ENCODE results near the gene ATXN2L. TPM values are rescaled to one million over a fixed set of nuclear protein-coding genes. Genes with fewer than 3 reads are reported as not detected.
A peak's percentile ranks its signal among the peaks of the same experiment; 100 is the strongest.

Gene ATXN2L
- total RNA-seq, 1 donor from 2014 or later: 43.9 TPM

DNA sequence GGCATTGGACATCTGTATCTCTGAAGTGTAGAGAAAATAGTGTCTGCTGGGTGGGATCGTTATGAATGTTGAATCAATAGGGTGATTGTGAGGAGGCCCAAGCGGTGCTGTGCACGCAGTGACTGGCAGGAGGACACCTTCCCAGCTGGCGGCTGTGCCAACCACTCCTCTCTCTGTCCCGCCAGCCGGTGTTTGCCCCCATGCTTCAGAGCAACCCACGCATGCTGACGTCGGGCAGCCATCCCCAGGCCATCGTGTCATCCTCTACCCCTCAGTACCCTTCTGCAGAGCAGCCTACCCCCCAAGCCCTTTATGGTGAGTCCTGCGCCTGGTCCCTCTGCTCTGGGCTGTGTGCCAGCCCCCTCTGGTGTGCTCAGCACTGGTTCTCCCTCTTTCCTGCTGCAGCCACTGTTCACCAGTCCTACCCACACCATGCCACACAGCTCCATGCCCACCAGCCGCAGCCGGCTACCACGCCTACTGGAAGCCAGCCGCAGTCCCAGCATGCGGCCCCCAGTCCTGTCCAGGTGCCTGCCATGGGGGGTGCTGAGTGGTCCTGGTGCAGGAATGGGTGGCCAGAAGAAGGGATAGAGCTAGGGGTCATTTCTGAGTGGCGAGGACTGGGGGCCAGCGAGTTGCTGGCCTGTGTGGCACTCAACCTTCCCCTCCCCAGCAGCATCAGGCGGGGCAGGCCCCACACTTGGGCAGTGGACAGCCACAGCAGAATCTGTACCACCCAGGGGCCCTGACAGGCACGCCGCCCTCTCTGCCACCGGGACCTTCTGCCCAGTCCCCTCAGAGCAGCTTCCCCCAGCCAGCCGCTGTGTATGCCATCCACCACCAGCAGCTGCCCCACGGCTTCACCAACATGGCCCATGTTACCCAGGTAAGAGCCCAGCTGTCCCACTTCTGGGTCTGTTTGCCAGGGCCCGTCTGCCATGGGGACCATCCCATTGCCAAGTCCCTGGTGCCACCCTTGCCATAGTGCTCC is 12.4 kb downstream of the ATXN2L start:
- DNase-seq (no peak), ATAC-seq (ENCODE audit: poor library complexity) (peak; percentile 8)
- intact Hi-C loops (cut with DNase I): no loop called here

DNA sequence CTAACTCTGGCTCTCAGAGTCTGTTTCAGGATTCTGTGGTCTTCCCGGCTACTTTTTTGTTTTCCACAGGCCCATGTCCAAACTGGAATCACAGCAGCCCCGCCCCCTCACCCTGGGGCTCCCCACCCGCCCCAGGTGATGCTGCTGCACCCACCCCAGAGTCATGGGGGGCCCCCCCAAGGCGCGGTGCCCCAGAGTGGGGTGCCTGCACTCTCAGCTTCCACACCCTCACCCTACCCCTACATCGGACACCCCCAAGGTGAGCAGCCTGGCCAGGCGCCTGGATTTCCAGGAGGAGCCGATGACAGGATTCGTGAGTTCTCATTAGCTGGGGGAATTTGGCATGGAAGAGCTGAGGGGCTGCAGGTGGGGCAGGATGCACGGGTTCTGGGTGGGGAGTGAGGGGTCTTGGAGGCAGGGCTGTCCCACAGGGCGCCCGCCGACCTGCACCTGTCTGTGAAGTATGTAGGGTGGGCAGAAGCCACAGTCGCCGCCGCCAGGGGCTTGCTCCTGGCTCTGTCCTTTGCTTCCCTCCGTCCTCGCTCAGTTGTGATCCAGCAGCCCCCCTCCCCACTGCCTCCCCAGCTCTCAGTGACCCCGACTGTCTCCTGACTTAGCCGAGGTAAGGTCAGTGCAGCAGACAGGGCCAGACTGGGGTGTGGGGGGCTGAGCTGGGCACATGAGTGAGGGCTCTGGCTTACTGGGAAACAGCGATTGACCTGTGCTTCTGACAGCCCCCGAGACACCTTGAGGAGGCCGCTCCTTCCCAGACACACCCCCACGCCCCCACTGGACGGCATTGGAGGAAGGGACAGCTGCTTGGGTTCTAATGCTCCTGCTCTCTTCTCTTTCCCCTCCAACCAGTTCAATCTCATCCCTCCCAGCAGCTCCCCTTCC is 13.3 kb downstream of the ATXN2L start:
- intact Hi-C loops (cut with DNase I): no loop called here
- DNase-seq (no peak), ATAC-seq (ENCODE audit: poor library complexity) (no peak)

DNA sequence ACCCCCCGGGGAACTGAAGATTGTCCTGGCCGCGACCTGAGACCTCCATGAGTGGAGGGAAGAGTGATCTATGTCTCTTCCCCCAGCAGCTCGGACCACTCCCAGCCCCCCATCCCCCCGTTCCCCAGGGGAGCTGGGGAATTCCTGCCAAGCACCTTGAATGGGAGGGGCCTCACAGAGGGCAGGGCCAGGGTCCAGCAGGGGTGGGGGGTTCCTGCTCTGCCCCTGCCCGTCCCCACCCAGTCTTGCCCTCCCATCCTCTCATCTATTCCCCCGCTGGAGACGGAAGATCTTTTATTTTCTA is 13.9 kb downstream of the ATXN2L start:
- intact Hi-C loops (cut with DNase I): no loop called here
- no peak for DNase-seq
- ATAC-seq (ENCODE audit: poor library complexity): no peak

DNA sequence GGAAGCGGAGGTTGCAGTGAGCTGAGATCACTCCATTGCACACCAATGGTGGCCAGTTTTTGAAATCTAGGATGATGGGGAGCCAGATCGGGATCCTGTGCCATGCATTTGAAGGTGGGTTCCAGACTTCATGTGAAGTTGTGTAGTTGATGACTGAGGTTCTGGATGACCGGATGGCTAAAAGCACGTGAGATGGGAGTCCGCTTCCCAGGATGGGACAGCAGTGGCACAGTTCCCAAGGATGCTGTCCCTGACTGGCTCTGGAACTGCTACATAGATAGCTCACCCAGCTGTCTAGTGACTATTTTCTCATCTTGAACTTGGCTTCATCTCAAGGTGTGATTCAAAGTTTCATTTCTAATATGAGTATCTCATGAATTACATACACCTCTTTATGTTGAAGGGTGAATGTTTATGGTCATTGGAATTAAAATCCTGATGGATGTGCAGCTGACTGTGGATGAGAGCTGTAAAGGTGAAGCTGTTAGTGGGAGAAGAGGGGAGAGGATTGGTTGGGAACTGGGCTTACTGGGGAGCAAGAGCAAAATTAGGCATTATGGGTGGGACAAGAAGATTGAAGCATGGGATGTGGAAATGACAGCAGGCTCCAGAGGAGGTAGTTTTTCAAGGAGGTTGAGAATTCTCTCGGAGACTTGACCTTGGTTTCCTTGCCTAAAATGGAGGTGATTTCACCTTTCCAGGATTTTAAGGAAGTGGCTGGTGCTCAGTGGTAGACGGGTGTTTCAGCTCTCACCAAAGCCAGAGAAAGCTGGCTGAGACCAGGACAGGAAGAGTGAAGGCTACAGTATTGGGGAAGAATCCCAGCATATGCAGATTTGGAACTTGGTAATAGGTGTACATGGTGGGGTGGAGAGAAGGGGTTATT is 15.1 kb downstream of the ATXN2L start:
- intact Hi-C loops (cut with DNase I): no loop called here
- DNase-seq (no peak), ATAC-seq (ENCODE audit: poor library complexity) (no peak)

DNA sequence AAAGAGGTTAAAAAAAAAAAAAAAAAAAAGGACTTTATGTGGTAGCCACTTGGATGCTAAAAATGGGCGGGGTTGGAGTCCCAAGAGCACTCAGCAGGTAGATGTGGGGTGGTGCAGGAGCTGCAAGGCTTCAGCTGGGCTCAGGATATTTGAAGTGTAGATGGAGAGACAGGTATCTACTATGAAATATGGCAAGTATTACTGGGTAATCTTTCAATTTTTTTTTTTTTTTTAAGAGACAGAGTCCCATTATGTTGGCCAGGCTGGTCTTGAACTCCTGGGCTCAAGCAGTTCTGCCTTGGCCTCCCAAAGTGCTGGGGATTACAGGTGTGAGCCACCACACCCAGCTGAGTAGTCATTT is 15.7 kb downstream of the ATXN2L start:
- intact Hi-C loops (cut with DNase I): no loop called here
- ATAC-seq (ENCODE audit: poor library complexity) (no peak), DNase-seq (no peak)

DNA sequence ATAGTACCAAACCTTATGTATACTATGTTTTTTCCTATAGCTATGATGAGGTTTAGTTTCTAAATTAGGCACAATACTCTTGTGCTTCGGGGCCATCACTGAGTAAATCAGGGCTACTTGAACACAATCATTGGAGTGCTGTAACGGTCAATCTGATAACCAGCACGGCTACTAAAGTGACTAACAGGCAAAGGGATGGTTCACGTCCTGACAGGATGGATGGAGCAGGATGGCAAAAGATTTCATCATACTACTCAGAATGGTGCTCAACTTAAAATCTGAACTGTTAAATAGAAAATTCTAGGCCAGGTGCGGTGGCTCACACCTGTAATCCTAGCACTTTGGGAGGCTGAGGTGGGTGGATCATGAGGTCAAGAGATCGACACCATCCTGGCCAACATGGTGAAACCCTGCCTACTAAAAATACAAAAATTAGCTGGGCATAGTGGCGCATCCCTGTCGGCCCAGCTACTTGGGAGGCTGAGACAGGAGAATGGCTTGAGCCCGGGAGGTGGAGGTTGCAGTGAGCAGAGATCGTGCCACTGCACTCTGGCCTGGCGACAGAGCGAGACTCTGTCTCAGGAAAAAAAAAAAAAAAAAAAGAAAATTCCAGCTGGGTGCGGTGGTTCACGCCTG is 16.3 kb downstream of the ATXN2L start:
- DNase-seq (peak; percentile 12), ATAC-seq (ENCODE audit: poor library complexity) (no peak)
- intact Hi-C loops (cut with DNase I): no loop called here

DNA sequence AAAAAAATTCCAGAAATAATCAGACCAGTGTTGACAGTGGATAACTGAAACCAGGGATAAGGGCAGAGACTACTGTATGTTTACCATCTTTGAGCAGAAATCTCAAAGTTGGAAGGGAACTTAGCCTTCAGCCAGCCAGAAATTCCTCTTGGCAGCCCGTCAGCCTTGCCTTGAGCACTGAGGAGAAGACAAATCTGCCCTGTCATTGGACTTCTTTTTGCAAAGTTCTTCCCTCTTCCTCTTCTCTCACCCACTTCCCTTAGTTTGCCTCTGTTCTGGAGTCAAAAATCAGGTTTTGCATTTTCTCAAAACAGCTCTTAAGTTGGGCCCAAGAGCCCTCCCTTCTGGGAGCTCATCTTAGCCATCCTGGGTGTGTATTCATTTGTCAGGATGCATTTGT is 17.1 kb downstream of the ATXN2L start:
- intact Hi-C loops (cut with DNase I): no loop called here
- DNase-seq (no peak), ATAC-seq (ENCODE audit: poor library complexity) (no peak)

DNA sequence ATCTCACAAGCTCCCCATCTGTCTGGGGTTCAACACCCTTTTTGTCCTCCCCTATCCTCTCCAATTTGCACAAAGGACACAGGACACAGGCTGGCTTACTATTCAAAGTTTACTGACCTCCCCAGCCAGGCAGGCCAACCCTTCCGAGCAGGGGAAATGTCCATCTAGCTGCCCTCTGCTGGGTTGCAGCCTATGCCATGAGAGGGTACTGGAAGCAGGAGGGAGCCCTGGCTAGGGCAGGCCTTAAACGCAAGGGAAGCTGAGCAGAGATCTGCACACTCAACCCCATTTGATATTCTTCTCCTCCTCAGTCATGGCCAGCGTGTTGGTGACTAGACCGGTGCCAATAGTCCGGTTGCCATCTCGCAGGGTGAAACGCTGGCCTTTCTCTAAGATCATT is 19.9 kb downstream of the ATXN2L start:
- intact Hi-C loops (cut with DNase I): no loop called here
- ATAC-seq (ENCODE audit: poor library complexity) (no peak), DNase-seq (no peak)

DNA sequence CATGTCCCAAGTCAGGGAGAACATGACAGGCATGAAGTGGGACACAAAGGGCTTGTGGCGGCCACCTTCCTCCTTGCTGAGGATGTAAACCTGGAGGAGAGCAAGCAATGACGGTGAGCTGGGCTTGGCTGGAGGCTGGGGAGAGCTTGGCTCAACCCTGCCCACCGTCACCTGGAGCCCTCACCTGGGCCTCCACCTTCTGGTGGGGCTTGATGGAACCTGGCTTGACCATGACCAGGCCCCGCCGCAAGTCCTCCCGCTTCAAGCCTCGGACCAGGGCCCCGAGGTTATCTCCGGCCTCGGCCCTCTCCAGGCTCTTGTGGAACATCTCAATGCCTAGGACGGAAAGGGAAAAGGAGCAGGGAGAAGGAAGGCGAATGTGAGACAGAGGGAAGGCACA is 21.0 kb downstream of the ATXN2L start:
- intact Hi-C loops (cut with DNase I): no loop called here
- ATAC-seq (ENCODE audit: poor library complexity): no peak
- peak; percentile 34 for DNase-seq

DNA sequence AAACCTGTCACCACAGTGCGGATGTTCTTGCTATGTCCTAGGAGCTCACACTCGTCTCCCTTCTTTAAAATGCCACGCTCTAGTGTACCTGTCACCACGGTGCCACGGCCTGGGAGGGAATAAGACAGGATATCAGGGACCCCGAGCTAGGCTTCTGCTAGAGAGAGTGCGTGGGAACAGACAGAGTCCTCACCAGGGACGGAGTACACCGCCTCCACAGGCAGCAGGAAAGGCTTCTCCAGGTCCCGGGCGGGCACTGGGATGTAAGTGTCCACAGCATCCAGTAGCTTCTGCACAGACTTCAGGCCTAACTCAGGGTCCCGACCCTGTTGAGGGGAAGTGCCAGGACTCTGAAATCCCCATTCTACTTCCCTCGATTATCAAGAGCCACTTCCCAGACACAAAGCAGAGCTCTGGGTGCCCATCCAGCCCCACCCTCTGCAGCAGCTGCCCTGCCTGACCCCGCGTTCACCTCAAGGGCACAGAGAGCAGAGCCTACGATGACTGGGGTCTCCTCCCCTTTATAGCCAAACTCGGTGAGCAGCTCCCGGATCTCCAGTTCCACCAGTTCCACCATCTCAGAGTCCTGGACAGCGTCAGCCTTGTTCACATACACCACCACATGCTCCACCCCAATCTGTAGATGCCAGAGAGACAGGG is 21.6 kb downstream of the ATXN2L start:
- intact Hi-C loops (cut with DNase I): no loop called here
- peak; percentile 32 for DNase-seq
- ATAC-seq (ENCODE audit: poor library complexity): no peak

DNA sequence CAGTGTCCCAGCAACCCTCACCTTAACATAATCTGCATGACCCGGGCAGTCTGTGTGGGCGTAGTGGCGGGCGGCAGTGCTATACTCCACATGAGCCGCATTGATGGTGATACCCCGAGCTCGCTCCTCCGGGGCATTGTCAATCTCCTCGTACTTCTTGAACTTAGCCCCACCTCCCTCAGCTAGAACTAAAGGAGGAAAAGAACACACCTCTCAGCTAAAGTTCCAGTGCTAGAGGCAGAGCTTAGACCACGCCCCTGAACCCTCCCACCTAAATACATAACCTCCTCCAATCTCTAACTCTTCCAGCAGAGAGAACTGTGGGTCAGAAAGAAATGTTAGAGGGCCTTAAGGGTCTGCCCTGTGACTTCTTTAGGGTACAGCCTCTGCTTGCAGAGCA is 22.5 kb downstream of the ATXN2L start:
- ATAC-seq (ENCODE audit: poor library complexity) (no peak), DNase-seq (peak; percentile 25)
- intact Hi-C loops (cut with DNase I): no loop called here

DNA sequence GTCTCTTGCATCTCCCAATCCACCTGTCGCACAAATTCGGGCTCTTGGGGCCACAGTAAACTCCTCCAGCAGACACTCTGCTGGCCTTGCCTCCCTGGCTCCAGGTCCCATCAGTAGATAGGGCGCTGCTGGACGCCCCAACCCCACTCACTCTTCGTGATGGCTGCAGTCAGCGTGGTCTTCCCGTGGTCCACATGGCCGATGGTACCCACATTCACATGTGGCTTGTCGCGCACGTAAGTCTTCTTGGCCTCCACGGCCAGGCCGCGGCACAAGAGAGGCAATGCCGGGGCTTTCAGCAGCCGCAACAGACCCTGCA is 22.9 kb downstream of the ATXN2L start:
- intact Hi-C loops (cut with DNase I): loop anchor here (2.0 kb wide), 1 partner anchor 17 kb away; the partner anchor contains the start of gene SH2B1
- ATAC-seq (ENCODE audit: poor library complexity) (no peak), DNase-seq (no peak)

DNA sequence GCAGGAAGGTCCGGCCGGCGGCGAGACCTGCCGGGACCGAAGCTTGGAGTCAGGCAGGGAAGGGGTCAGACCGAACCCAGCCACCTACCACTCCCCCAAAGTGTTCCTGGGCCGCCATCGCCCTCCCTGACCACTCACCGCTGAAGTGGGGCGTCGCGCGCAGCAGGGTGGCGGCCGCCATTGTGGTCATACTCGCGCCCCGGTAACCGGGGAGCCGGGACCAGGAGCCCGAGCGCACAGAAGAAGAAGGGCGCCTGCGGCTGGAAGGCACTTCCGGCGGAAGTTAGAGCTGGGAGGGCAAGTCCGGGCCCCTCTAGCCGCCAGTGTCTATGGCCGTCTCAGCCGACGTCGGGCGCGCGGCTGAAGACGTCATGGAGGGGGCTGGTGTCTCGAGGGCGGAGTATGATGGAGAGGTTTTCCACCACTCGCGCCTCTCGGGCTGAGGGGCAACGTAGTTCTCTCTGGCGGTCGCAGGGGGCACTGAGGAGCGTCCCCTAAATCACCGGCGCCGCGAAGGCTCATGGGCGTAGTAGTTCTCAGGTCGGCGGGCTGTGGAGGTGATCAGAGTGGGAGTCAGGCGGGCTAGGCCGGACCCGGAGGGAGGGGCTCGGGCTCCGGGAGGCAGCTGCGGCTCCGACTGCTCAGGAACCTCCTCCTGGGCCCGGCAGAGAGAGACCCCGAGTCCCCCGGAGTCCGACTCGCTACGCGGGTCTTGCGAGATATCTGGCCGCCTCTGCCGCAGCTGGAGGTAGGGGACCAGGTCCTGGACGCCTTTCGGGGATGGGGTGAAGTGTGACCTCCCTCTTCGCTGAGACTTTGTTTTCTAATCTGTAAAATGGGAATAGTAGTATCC is 23.5 kb downstream of the ATXN2L start, which contains the start of gene TUFM:
Gene TUFM (minus strand): TSS at position 269 of the 853 bp plus-strand sequence. CDS start 79 bp downstream, at position 190.
- intact Hi-C loops (cut with DNase I): loop anchor here (2.0 kb wide), 1 partner anchor 16 kb away; the partner anchor contains the start of gene SH2B1
- DNase-seq (peak; percentile 98), ATAC-seq (ENCODE audit: poor library complexity) (peak; percentile 98)

DNA sequence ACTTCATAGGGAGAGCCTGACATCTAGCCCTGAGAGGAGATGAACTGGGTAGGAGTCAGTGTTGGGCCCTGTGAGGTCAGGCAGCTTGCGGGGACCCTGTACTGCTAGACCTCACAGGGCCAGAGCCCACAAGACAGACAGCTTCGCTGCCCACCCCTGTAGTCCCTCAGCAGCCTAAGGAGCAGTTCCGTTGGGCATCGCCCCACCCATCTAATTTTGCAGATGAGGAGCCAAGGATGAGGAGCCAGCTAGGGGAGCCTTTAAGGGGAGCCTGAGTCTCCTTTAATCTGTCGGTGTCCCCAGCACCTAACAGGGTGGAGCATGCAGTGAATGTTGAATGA is 24.1 kb downstream of the ATXN2L start:
- ATAC-seq (ENCODE audit: poor library complexity): peak; percentile 26
- peak; percentile 42 for DNase-seq
- intact Hi-C loops (cut with DNase I): loop anchor here (2.0 kb wide), 1 partner anchor 16 kb away; the partner anchor contains the start of gene SH2B1

DNA sequence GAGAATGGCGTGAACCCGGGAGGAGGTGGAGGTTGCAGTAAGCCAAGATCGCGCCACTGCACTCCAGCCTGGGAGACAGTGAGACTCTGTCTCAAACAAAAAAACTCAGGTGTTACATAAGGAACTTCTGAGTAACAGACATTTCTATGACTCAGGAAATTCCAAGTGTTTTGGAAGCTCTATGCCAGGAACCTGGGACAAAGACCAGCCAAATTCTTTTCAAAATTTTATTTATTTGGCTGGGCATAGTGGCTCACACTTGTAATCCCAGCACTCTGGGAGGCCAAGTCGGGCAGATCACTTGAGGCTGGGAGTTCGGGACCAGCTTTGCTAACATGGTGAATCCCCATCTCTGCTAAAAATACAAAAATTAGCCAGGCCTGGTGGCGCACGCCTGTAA is 35.6 kb downstream of the ATXN2L start:
- intact Hi-C loops (cut with DNase I): no loop called here
- no peak for ATAC-seq (ENCODE audit: poor library complexity)
- DNase-seq: no peak

DNA sequence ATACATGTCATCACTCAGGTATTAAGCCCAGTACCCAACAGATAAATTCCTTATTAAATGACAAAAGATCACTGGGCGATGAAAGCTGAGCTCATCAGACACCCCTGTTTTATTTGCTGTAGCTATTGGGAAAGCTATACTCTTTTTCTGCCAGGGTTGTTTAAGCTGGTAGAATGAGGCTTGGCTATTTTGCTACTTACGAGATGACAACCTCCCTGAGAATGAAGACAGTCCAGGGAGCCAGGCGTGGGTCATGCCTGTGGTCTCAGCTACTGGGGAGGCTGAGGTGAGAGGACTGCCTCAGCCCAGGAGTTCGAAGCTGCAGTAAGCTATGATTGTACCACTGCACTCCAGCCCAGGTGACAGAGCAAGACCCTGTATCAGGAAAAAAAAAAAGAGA is 36.5 kb downstream of the ATXN2L start:
- DNase-seq: no peak
- intact Hi-C loops (cut with DNase I): no loop called here

More for the DNA sequence above, 36.5 kb downstream of the ATXN2L start:
- no peak for ATAC-seq (ENCODE audit: poor library complexity)

All from Right ventricle myocardium superior (tissue), 1 donor.